GM19023 (cell line): Measurements from ENCODE around the gene CDC14B.
"Not testable (repeated sequence)": the region's sequence is repeated elsewhere in the genome, so short reads cannot be mapped to it uniquely, and the experiment has no call there.

Experiments
- ATAC-seq: cut with Tn5 transposase; IDR thresholded peaks from one replicate; pipeline ENCODE4 v1.9.1; 2021; ENCODE audit warnings: mild to moderate bottlenecking, moderate library complexity; ENCODE audit not compliant: unreplicated experiment

The CDC14B gene

DNA sequence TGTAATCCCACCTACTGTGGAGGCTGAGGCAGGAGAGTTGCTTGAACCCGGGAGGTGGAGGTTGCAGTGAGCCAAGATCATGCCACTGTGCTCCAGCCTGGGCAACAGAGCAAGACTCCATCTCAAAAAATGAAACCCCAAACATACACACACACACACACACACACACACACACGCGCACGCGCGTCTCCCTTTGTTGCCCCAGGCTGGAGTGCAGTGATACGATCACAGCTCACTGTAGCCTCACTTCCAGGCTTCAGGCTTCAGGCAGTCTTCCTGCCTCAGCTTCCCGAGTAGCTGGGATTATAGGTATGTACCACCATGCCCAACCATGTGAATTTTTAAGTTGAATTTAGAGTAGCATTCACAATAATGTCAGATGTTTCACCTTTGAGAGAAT is 13.9 kb upstream of the CDC14B start:
- not testable (repeated sequence) for ATAC-seq

DNA sequence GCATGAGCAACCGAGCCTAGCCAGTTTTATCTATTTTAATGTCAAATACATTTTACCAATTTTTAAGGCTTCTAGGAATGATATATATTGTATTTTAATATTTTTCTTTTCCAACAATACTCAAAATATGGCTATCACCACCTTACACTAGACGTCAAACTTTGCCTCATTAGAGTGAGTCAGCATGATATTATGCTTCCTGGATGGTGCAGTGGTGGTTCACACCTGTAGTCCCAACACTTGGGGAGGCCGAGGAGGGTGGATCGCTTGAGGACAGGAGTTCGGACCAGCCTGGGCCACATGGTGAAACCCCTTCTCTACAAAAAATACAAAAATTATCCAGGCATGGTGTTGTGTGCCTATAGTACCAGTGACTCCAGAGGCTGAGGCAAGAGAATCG is 7.3 kb upstream of the CDC14B start:
- ATAC-seq: no peak

DNA sequence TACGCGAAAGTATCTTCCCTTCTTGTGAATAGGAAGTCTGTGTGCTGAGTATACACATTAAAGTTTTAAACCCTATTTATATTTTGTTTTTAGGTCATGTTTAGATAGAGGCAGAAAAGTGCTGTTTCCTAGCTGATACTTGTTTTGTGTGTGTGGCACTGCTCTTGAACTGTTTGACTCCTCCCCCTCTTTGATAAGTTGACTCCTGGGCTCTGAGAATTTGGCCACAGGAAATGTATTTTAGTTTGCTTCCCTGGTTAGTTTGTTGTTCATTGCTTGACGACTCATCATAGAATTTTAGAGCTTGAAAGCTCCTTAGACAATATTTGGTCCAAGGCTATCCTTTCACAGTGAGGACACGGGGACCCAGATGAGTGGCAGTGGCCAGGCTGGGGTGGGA is 2.0 kb upstream of the CDC14B start:
- no peak for ATAC-seq

DNA sequence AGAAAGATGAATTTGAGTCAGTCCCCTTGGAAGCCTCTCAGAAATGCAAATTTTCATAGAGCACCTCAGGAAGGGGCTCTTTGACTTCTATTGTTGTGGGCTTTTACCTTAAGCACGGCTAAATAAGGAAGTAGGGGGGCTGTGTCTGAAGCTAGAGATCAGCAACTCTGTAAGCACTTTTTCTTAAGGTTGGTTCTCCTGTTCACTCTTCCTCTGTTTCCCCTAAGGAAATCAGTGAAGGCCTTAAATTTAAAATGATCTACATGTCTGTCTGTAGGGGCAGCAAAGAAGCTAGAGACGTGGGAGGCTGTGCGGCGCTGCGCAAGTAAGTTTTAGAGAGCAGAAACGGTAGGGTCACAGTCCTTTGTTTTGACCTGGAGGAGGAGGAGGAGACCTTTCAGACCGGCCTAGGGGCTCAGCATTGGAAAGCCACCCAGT is 1.2 kb upstream of the CDC14B start:
- ATAC-seq: no peak

DNA sequence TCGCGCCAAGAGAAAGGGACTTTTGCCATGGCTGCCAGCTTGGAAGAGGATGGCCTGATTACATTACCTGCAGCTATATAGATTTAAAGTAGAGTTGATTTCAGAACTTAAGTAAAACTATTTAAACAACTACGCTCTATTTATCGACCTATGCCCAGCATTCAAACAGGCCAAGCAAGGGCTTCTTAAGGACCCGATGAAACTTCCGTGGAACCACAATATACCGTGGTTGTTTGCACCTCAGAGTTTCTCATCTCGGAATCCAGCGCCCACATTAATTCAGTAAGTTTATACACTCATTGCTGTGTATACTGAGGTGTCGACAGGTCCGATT is 505 bp upstream of the CDC14B start:
- ATAC-seq: no peak

DNA sequence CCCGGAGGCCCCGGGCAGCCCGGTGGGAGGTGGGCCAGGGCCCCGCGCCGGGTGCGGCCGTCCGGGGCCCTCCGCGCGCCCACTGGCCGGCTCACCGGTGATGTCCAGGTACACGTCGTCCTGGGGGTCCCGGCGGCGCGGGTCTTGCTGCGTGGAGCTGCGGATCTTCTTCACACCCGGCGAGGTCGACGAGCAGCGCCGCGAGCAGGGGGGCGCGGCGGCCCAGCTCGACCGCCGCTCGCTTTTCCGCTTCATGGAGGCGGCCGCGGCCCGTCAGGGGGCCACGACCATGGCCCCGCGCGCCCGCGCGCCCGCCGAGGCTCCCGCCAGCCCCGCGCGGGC is 548 bp downstream of the CDC14B start:
- ATAC-seq: no peak

DNA sequence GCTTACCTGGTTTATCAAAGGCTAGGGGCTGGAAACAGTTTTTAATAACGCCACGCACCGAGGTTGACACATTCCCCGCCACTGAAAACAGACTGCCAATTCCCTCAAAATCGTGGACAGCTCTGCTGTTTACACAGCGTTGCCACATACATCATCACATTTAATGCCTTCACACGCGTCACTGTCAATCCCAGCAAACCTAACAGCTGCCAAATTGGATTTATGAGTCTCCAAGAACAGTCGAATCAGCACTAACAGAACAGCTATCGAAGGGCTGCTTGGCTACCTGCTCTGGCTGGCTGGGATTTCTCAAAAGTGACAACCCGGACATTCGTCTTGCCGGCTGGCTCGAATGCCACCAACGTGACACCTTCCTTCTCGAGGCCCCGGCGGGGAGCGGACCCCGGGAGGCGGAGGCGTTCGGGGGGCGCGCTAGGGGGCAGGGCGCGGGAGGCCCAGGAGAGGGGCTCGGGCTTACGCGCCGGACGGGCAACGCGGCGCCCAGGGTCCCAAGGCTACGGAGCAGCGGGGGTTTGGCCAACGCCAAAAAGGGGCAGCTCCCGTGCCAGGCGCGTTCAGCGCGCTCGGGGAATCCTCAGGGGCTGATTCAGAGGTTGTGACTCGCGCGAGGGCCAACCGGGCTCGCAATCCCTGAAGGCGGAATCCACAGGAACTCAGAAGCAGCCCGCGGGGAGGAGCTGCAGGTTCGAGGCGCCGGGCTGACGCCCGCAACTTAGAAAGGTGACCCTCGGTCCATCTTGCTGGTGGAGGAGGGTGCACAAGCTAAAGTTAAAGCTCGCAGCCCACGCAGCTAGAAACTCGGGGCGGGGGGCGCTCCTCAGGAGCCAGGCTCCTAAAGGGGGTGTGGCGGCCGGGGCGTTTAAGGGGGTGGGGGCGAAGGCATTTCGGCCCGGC is 1.2 kb downstream of the CDC14B start:
- no peak for ATAC-seq

DNA sequence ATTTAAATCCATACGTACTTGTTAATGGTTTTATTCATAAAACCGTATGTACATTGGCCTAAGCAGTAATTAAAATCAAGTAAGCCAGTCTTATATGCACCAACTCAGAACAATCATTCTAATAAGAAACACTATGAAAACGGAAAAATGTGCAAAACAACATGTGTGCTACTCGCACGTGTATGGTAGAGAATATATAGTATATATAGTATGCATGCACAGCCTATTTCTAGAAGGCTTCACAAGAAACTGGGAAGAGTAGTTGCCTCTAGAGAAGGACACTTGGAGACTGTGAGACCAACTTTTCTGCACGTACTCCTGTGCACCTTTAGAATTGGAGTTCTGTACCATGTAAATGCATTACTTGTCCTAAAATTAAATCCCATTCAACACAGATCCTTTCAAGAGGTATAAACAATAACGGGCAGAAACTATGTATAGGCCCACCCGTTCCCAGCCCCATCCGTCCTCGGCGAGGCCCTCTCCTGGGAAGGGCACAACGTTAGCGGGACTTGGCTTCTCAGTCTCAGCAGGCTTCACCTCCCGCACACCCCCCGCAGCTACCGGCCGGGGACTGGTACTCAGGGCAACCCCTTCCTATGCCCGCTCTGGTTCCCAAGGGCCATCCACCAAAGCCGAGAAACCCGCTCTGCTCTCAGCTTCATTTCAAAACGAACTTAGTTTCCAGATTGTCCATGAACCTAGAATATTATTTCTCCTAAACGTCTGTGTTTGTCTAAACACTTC is 2.0 kb downstream of the CDC14B start:
- ATAC-seq: no peak

DNA sequence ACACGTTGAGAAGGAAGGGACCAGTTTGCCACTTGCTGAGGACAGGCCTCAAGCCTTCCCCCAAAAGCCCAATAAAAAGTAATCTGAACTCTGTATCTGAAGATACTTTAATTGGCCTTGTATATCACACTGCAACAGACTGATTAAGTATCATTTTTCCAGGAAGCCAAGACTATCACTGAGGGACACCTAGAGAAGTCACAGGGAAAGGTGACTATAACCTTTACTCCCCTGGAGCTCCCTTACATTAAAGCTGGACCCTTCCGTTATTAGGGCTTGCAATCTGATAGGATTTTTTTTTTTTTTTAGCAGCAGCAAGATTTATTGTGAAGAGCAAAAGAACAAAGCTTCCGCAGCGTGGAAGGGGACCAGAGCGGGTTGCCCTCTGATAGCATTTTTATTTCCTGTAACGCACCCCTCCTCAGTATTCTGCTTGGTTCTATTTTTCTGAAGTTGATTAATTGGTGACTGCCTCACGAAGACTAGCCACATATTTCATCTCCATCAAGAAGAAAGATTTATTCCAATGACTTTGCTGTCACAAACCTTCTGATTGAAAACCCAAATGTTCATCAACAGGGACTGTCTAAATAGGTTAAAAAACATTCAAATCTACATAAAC is 2.7 kb downstream of the CDC14B start:
- no peak for ATAC-seq

DNA sequence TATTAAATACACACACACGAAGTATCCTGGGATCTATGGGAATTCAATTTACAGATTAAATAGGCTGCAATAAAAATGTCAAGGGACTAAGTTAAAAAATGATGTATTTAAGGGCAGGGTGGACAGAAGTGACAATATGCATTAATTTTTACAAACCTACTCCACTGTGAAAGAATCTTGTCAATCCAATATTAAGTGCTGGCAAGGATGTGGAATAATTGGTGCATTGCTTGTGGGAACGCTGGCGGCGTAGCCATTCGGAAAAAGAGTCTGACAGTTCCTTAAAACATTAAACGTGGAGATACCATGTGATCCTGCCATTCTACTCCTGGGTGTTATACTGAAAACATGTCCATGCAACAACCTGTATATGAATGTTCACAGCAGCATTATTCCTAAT is 4.2 kb downstream of the CDC14B start:
- ATAC-seq: no peak

DNA sequence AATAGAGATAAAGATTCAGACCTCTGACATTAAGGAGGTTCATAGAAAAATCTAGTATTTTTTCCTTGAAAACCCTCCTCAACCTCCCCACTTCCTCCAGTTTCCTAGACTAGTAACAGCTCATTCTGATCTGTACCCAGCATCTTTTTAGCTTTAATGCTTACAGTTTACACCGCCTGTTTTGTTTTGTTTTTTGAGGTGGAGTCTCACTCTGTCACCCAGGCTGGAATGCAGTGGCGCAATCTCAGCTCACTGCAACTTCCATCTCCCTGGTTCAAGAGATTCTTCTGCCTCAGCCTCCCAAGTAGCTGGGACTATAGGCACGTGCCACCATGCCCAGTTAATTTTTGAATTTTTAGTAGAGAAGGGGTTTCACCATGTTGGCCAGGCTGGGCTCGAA is 5.0 kb downstream of the CDC14B start:
- ATAC-seq: not testable (repeated sequence)

DNA sequence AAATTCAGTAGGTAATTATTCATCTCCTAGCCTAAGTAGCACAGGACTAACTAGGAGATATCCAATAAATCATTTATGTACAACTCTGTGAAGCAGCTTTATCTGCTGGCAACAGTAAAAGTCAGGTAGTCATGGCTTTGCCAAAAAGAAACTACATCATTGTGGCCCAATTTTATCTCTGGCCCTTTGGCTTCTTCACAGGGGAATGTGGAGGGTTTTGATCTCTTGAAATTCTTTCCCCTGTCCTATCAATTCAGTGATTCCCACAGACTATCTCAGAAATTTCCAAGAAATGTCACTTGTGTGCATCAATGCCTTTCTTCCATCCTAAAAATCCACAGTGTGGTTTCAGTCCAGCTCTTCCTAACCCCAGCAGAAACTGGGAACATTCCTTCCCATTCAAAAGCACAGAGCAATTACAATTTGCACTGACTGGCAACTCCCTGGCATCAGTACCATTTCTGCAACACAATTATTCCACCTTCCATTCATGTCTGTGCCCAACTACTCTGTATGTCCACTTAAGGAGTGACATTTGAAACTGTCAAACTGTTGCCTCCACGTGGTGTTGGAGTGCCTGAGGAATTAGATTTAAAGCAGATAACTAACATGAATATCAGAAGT is 6.6 kb downstream of the CDC14B start:
- ATAC-seq: no peak

DNA sequence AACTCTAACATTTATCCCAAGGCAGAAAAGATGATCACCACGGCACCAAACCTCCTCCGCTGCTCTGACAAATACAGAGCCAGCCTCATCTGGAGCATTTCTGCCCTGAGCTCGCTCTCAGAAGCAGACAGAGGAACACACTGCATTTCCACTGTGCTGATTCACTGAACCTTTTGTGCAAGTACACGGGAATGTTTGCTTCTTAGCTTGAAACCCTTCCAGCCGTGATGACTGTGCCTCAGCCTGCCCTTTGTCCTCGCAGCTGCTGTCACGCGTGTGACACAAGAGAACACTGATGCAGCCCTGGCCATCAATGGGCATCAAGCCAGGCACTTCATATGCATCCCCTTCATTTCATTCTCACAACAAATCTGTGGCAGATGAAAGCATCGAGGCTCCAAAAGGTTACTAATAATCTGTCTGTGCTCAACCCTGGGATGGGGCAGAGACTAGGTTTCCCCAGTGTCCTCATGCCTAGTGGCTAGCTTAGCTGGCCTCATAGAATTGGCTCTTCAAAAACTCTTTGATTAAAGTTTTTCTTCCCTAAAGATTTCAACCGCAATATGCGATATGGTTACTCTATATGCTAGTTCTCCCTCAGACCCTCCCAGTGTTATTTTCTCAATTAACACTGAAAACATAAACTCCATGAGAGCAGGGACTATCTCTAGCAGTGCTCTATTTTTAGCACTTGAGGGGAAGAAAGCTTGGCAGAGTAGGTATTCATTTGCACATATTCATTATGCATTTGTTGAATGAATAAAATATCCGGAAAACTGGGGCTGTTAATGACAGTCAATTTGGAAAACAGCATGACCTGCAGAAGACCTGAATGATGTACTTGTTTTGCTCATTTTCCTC is 7.3 kb downstream of the CDC14B start:
- ATAC-seq: no peak

DNA sequence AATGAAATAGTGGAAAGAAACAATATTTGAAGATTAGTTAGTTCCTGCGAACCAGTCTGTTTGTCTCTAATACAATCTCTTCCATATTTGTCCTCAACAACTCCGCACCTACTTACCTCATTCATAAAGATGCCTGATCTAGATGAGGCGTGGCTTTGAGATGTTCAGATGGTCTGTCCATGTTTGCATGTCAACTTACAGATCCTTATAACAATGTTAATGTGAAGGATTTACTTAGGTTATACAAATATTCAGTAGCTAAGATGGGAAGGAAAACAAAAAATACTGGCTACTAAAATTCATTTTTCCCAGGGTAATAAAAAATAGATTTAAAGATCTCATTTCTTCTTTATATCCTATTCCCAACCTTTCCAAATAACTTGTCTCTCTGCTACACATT is 8.3 kb downstream of the CDC14B start:
- no peak for ATAC-seq

DNA sequence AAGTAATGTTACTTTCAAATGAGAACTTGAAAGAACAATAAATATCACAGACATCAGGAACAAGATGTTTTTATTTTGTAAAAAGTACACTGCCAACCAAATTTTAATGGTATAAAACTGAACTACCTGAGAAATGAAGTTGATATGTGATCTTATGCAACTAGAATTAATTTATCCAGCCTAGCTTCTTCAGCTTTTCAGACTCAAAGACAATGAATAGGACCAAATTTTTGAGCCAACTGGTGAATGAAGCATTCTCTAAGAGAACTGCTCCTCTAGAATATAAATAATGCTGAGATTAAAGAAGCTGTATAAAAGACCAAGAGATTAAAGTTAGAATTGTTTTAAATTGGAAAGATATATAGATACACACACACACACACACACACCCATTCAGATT is 9.9 kb downstream of the CDC14B start:
- no peak for ATAC-seq

DNA sequence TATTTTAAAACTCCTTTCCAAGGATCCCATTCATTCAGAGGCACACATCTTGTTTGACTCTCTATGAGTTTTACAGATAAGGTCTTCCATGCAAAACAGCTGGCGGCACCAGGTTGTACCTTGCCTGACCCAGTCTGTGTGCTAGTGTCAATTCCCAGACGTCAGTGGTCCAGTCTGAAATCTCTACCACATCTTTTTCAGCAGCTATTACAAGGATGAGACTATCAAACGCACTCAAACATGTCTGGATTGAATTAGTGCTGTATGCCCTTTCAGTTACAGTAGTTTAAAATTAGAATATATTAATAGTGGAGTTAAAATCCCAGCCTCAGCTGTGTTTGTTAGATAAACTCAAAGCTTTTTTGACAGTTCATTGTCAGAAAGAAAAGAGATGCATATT is 11.7 kb downstream of the CDC14B start:
- no peak for ATAC-seq

DNA sequence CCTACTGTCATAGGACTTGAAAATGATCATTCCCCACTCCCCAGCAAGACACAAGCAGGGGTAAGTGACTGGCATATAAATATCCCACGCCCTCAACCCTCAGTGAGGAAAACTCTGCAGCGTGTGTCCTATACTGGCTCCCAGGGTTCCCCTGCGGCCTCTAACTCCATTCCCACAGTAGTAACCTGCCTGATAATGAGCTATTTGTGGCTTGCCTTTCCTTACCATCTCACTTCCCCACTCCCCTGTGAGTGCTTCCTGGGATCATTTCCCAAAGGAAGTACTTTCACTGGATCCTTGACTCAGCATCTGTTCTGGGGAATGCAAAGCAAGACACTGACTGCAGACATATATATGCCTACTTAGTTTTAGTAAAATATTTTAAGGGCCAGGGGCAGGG is 14.3 kb downstream of the CDC14B start:
- ATAC-seq: no peak

DNA sequence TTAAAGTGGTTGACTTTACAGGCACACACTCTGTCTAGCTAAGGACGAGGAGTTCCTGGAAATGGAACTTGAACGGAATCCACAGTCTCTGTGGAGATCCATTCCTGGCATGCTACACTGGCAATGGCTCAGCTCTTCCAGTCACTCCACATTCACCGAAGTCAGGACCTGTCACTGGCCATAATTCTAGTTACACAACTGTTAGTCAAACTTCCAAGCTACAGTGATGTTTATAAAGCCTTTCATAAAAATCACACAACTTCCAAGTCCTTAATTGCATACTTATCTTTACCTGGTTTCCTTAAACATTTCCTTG is 15.7 kb downstream of the CDC14B start:
- no peak for ATAC-seq

DNA sequence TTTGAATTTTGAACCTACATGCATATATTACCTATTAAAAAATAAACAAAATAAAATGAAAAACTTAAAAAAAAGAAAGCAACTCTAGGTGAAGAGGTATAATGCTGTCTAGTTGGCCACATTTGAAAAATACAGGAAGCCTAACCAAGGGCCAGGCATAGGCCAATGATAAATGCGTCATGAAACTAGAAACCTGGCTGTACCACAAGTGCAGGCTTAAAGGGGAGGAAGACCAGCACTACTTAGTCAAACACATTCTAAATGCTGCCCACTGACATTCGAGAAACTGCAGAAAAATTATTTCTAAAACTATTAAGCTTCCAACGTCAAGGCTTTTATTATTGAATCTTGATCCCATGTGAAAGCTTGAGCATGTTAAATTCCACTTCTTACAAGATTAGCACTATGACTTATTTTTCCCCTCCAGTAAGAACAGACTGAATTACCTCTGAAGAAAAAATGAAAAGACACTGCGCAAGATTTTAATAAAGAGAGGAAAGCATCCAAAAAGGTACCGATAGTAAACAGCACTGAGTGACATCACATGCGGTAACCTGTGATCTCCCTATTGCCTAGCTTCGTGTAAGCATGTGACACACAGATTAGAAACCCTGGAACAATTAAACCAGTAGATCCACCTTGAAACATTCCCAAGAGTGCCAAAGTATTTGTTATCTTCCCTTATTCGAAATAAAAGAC is 16.2 kb downstream of the CDC14B start:
- no peak for ATAC-seq

DNA sequence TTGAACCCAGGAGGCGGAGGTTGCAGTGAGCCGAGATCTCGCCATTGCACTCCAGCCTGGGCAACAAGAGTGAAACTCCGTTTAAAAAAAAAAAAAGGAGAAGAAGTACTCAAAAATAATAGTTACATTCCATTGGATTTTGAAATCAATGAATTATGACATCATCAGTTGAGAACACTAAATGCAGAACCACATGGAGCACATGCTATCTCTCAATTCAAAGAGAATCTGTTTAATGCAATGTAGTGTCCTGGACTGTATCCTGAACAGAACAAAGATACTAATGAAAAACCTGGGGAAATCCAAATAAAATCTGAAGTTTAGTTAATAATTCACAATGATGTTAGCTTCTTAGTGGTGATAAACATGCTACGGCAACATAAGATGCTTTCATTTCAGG is 20.3 kb downstream of the CDC14B start:
- ATAC-seq: no peak
